A549 (cell line): Measurements from ENCODE around the gene HGFAC. TPM values are rescaled to one million over a fixed set of nuclear protein-coding genes. Genes with fewer than 3 reads are reported as not detected.
"Not testable (repeated sequence)": the region's sequence is repeated elsewhere in the genome, so short reads cannot be mapped to it uniquely, and the experiment has no call there.

ENCODE experiments used
- ATAC-seq, 2 experiments: fragments of 200-7000 bp in 1 of 2; fragments of >200 bp in 1 of 2; cut with Nextera tagmentation in 1 of 2; cut with Tn5 transposase in 1 of 2; 3 replicates each; pipeline versions ENCODE4 v1.8.0 to v1.9.1; 2018 to 2020; ENCODE audit warnings: mild to moderate bottlenecking in 1 of 2, moderate library complexity in 1 of 2
- CTCF ChIA-PET: fragments of 300-600 bp; sonication (Branson Sonifier 250); formaldehyde crosslinking; extraction: SDS; loops from one replicate; lab custom pipeline; 2021; ENCODE audit warnings: antibody characterized with exemption, inconsistent platforms; lab: Yijun Ruan, JAX
- POLR2A ChIA-PET: fragments of 350-600 bp; formaldehyde crosslinking; extraction: SDS; loops from one replicate; lab custom pipeline; 2021; ENCODE audit warnings: antibody characterized with exemption, inconsistent platforms; lab: Yijun Ruan, JAX
- DNase-seq, 2 experiments: peaks; one replicate each; pipeline versions ENCODE4 v3.0.0 to v3.0.0-alpha.2; 2011 to 2016; ENCODE audit warnings: low read depth in 1 of 2, low spot score in 1 of 2
- FAIRE-seq: peaks from 2 replicates; lab custom pipeline; 2011; peaks lifted over from hg19 to GRCh38; lab: Jason Lieb, UNC
- H3K27ac ChIP-seq, 2 experiments: fragments of >200 bp; sonication (Bioruptor Twin); formaldehyde crosslinking; 3 replicates each; pipeline ENCODE4 v1.5.1; 2016 to 2017
- H3K4me1 ChIP-seq: fragments of >200 bp; sonication (Bioruptor Twin); formaldehyde crosslinking; 3 replicates; pipeline ENCODE4 v1.6.1; 2016
- H3K4me2 ChIP-seq: fragments of >200 bp; sonication (Bioruptor Twin); formaldehyde crosslinking; 3 replicates; pipeline ENCODE4 v1.6.1; 2016
- H3K4me3 ChIP-seq: fragments of >200 bp; sonication (Bioruptor Twin); formaldehyde crosslinking; 3 replicates; pipeline ENCODE4 v1.5.1; 2016
- H3K9me3 ChIP-seq: fragments of >200 bp; sonication (Bioruptor Twin); formaldehyde crosslinking; 3 replicates; pipeline ENCODE4 v1.6.1; 2016
- BHLHE40 ChIP-seq: IDR thresholded peaks from 2 replicates; pipeline ENCODE4 v1.6.1; 2012; ENCODE audit warnings: low read depth, low read length, inconsistent platforms
- CBX2 ChIP-seq: fragments of 200-600 bp; sonication (generic); IDR thresholded peaks from 2 replicates; pipeline ENCODE4 v1.6.1; 2016; ENCODE audit warnings: low read depth, mild to moderate bottlenecking, borderline replicate concordance
- CBX8 ChIP-seq: fragments of 200-600 bp; sonication (generic); IDR thresholded peaks from 2 replicates; pipeline ENCODE4 v1.6.1; 2016
- CEBPB ChIP-seq, 2 experiments: fragments of >200 bp in 1 of 2; sonication (Bioruptor Twin) in 1 of 2; formaldehyde crosslinking in 1 of 2; IDR thresholded peaks; 2 replicates each; pipeline ENCODE4 v1.6.1; 2012 to 2016
- CTCF ChIP-seq: fragments of >200 bp; sonication (Bioruptor Twin); formaldehyde crosslinking; IDR thresholded peaks from 3 replicates; pipeline ENCODE4 v1.5.1; 2016
- E2F6 ChIP-seq: IDR thresholded peaks from 2 replicates; pipeline ENCODE4 v1.6.1; 2012; ENCODE audit warnings: low read depth, borderline replicate concordance
- FOXS1 ChIP-seq: fragments of 250-450 bp; sonication (Bioruptor Pico); IDR thresholded peaks from 2 replicates; pipeline ENCODE4 v1.5.0; 2020; ENCODE audit warnings: mild to moderate bottlenecking, moderate library complexity
- HEYL ChIP-seq: fragments of 250-450 bp; sonication (Bioruptor Pico); IDR thresholded peaks from 2 replicates; pipeline ENCODE4 v1.8.0; 2021; ENCODE audit warnings: mild to moderate bottlenecking, moderate library complexity
- HOXB5 ChIP-seq: fragments of 250-450 bp; sonication (Bioruptor Pico); IDR thresholded peaks from 2 replicates; pipeline ENCODE4 v1.5.0; 2020; ENCODE audit warnings: mild to moderate bottlenecking, moderate library complexity
- POLR2A ChIP-seq: IDR thresholded peaks from 2 replicates; pipeline ENCODE4 v1.6.1; 2012; ENCODE audit warnings: mild to moderate bottlenecking, low read length
- REST ChIP-seq: fragments of 200-600 bp; sonication (generic); IDR thresholded peaks from 2 replicates; pipeline ENCODE4 v1.6.1; 2016; ENCODE audit warnings: antibody characterized with exemption, mild to moderate bottlenecking, moderate library complexity
- ZC3H11A ChIP-seq: fragments of 450-650 bp; IDR thresholded peaks from 2 replicates; pipeline ENCODE4 v1.6.1; 2014; ENCODE audit warnings: antibody characterized with exemption, mild to moderate bottlenecking
- WGBS: methylation state at CpG from one replicate; pipeline ENCODE4 v1.1.6; 2017; ENCODE audit errors: missing lambda C conversion rate; 5-methylcytosine and 5-hydroxymethylcytosine counted together
- polyA plus RNA-seq, 4 experiments: library from polyadenylated mRNA; depleted of rRNA in 3 of 4; stranded (reverse); fragments of >200 nt; fragmentation: RNase III in 1 of 4; extraction: RNeasy Plus Mini Kit Qiagen cat#74134 plus additional on column Dnase treatment in 1 of 4; gene quantifications; 2 replicates in 3 of 4; 3 replicates in 1 of 4; pipeline ENCODE4 v1.2.3, GENCODE V29; 2011 to 2017

The HGFAC gene
- polyA plus RNA-seq, 2 of the 4 experiments (the other 2 are of a cell fraction) = 0.25 TPM; not detected in 1

GRCh38 chr4:3409571-3410091 lies 32.1 kb upstream of the HGFAC start:
- ATAC-seq = no peak
- WGBS = 67% methylated on average over 4 of the region's 15 CpGs

GRCh38 chr4:3410401-3411135 lies 31.2 kb upstream of the HGFAC start:
- WGBS = 81% methylated on average over 20 of the region's 22 CpGs
- Histone ChIP-seq H3K4me1 (no peaks in the 10 kb centered on the region), H3K4me2 (no peak overlapping the region), H3K9me3 (no peaks in the 10 kb centered on the region), H3K27ac (no peak overlapping the region), H3K4me3 (no peak overlapping the region)
- ATAC-seq (no peak), FAIRE-seq (no peak), DNase-seq (no peak)
- TF ChIP-seq HEYL (CRISPR knock-in tag) (no peak), POLR2A (no peak), HOXB5 (CRISPR knock-in tag) (no peak), CBX2 (no peak), CBX8 (no peak), FOXS1 (CRISPR knock-in tag) (no peak), CEBPB (IDR thresholded peaks at IDR 0.05) (no peak)
- CTCF ChIA-PET = interaction anchor here (1.1 to 1.2 kb wide), 2 partner anchors 10 to 65 kb away, joined by 3 to 4 read pairs; no protein-coding TSS in a partner anchor
- POLR2A ChIA-PET = no interaction called here

More at GRCh38 chr4:3409571-3410091, 32.1 kb upstream of the HGFAC start:
- H3K27ac ChIP-seq = no peak overlapping the region
- H3K4me3 ChIP-seq = no peak overlapping the region
- ChIA-PET CTCF (interaction anchor here (1.1 to 1.2 kb wide), 2 partner anchors 11 to 64 kb away, joined by 3 to 4 read pairs; no protein-coding TSS in a partner anchor), POLR2A (no interaction called here)
- no peaks in the 10 kb centered on the region for H3K4me1 ChIP-seq
- DNase-seq (no peak), FAIRE-seq (no peak)
- TF ChIP-seq CTCF (no peak), REST (no peak), E2F6 (no peak), BHLHE40 (no peak), FOXS1 (CRISPR knock-in tag) (no peak), ZC3H11A (no peak), HEYL (CRISPR knock-in tag) (no peak)
- H3K4me2 ChIP-seq = no peak overlapping the region
- H3K9me3 ChIP-seq = peaks cover 1% of the 10 kb centered on the region; the same call in 2 of the 3 replicates

GRCh38 chr4:3411190-3411589 lies 30.6 kb upstream of the HGFAC start:
- H3K4me3 ChIP-seq, H3K4me1 ChIP-seq, DNase-seq, POLR2A ChIA-PET, ATAC-seq, H3K27ac ChIP-seq, H3K4me2 ChIP-seq, FAIRE-seq, H3K9me3 ChIP-seq: not testable (repeated sequence)
- 91% methylated on average over 17 of the region's 17 CpGs for WGBS
- CTCF ChIA-PET = interaction anchor here (1.2 kb wide), 1 partner anchor 32 kb away, joined by 3 read pairs; no protein-coding TSS in a partner anchor
